Epithelial cell of proximal tubule (primary cell): ENCODE measurements around the gene OTULIN. TPM values are rescaled to one million over a fixed set of nuclear protein-coding genes. Genes with fewer than 3 reads are reported as not detected.

ENCODE experiments used
- DNase-seq: peaks from one replicate; pipeline ENCODE4 v3.0.0-alpha.2; 2011; ENCODE audit warnings: low read depth
- H3K4me3 ChIP-seq: 2 replicates; pipeline ENCODE4 v1.5.1; 2011; ENCODE audit warnings: low read depth, mild to moderate bottlenecking, low read length
- total RNA-seq: library from RNA; depleted of rRNA; stranded (reverse); fragments of >200 nt; gene quantifications from 2 replicates; pipeline ENCODE4 v1.2.3, GENCODE V29; 2015
- TF ChIP-seq, protein P1 (sequence below): conservative IDR thresholded peaks from 2 replicates; pipeline ENCODE4 v1.5.1; 2012; ENCODE audit warnings: low read depth, mild to moderate bottlenecking, low read length

OTULIN gene
- total RNA-seq, 1 donor from 2014 or later: 32.9 TPM

DNA sequence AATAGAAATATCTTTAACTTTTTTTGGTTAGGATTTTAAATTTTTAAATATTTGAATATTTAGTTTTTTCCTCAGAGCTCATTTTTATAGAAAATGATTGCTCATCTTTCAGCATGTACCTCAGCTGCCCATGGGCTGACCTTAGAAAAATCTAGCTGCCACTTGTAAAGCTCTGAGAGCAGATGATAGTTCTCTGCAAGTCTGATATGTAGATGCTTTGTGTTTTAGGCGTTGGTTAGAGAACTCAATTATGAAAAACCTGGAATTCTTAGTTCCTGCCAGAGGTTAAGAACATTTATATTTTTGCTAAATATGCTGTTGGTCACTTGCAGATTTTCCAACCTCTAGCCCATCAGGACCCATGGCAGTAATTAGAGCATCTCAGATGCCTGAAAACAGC is 15.1 kb downstream of the OTULIN start:
- DNase-seq: no peak
- H3K4me3 ChIP-seq: no peak overlapping the region
- TF ChIP-seq, protein P1, sequence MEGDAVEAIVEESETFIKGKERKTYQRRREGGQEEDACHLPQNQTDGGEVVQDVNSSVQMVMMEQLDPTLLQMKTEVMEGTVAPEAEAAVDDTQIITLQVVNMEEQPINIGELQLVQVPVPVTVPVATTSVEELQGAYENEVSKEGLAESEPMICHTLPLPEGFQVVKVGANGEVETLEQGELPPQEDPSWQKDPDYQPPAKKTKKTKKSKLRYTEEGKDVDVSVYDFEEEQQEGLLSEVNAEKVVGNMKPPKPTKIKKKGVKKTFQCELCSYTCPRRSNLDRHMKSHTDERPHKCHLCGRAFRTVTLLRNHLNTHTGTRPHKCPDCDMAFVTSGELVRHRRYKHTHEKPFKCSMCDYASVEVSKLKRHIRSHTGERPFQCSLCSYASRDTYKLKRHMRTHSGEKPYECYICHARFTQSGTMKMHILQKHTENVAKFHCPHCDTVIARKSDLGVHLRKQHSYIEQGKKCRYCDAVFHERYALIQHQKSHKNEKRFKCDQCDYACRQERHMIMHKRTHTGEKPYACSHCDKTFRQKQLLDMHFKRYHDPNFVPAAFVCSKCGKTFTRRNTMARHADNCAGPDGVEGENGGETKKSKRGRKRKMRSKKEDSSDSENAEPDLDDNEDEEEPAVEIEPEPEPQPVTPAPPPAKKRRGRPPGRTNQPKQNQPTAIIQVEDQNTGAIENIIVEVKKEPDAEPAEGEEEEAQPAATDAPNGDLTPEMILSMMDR: no peak

DNA sequence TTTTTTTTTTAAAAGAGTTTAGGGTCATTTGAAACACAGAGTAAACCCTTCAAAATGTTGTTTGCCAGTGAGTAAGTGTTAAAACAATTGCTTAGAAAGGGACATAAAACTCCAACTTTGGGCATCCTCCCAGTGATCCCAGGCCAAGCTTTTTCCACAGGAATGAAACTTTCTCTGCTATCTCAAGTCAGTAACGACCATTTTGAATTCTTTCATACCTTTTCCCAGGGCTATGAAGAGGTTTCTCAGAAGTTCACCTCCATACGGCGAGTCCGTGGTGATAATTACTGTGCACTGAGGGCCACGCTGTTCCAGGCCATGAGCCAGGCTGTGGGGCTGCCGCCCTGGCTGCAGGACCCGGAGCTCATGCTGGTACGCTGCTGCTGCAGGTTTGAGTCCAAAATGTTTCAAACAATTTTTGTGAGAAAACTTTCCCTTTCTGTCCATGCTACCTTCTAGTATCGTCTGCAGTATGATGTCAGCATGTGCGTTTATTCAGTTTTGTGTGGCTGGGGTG is 16.8 kb downstream of the OTULIN start:
- no peak for DNase-seq
- no peak overlapping the region for H3K4me3 ChIP-seq
- TF ChIP-seq, protein P1: no peak

DNA sequence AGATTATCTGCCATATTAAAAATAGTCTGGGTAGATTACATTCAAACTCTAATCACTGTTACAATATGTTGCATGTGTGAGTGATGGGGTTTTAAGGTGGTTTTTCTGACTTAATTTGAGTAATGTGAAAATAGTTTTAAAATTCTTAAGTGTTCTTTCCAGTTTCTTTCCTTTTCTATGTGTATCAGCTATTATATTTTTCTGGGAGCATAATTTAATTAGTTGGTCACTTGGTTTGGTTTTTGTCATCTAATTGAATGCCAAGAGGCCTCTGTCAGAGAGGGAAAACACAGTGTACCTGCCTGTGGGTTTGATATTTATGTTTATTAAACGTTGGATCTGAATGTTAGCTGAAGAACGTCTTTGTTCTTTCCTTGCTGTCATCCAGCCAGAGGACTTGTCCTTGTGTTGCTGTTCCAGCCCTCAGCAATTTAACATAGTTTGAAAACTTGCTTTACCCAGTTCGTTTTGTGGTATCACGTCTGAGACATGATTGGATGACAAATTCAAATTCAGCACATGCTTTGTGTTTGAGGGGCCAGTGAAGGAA is 19.5 kb downstream of the OTULIN start:
- no peak overlapping the region for H3K4me3 ChIP-seq
- DNase-seq: no peak
- TF ChIP-seq, protein P1: no peak

DNA sequence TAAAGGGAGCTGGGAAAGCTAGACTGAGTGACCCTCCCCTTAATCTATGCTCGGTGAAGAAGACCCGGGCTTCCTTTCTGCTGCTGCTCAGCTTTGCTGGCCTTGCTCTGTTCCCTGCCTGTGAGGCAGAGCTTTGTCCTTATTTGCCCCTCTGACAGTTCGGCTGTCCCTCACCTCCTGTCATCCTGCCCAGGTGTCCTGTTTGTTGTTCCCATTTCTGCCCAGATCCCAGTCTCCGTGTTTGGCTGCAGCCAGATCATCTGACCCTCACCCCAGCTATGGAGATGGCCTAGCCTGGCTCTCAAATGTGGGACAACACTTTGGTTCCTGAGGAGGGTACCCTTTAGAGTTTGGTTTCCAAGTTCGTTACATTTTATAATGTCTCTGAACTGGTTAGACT is 20.2 kb downstream of the OTULIN start:
- TF ChIP-seq, protein P1: no peak
- DNase-seq: no peak
- H3K4me3 ChIP-seq: no peak overlapping the region

DNA sequence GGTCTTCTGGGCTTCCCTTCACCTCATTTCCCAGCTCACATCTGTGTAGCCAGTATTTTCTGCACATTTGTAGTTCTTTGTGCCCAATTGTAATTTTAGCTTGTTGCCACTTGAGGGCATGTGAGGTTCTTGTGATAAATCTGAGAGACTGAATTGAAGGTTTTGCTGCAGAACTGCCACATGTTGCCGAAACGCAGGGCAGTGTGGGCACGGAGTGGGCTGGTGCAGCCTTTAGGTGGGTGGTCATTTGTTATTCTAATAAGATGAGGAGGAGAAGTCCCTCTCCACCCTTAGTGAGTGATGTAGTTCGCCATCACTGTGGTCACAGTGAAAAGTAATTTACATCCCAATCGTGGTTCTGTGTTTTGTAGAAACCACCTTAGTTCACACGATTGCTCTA is 21.2 kb downstream of the OTULIN start:
- no peak overlapping the region for H3K4me3 ChIP-seq
- TF ChIP-seq, protein P1: peak; percentile 70
- no peak for DNase-seq

DNA sequence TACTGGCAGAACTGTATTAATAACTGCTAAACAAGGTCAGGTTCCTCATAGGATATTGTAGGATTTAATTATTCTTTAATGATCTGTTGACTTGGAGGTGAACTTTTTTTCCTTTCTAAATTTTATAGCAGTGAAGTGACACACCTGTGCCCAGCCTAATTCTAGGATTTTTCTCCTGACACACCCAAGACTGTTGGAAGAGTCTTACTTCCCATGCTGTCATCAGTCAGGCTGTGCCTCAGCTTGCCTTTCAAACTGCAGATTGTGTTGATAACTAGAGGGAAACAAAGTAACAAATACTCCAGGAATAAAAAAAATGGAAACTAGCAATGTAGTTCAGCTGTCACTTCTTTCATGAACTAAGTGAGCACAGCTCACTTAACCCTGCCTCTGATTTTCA is 22.0 kb downstream of the OTULIN start:
- no peak for DNase-seq
- no peak overlapping the region for H3K4me3 ChIP-seq
- TF ChIP-seq, protein P1: no peak

DNA sequence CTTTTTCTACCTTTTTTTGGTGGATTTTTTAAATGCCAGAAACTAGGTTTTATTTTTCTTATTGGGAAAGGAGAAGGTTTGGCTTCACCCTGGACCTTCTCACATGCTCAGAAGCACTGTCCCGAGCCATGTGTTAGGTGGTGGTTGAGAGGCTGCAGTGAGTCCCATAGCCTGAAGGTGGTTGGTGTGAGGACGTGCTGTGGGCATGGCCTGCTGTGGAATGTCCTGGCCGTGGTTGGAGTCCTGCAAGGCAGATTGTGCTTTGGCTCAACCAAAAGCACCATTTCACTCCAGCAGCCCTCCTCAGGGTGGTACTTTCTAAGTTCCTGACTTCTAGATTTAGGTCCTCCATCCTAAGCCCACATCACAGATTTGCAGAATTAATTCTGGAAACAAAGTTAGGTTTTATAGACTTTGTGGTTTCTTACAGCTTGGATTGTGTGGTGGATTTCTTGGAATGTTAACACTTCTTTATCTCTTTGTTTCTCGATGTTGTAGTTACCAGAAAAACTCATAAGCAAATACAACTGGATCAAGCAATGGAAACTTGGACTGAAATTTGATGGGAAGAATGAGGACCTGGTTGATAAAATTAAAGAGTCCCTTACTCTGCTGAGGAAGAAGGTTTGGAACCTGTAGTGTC is 22.6 kb downstream of the OTULIN start:
- TF ChIP-seq, protein P1: no peak
- no peak for DNase-seq

More for the DNA sequence above, 22.6 kb downstream of the OTULIN start:
- no peak overlapping the region for H3K4me3 ChIP-seq
